KOPT-K1 (cell line): ENCODE data around the gene WSCD2.

ENCODE experiments used
- H3K27ac ChIP-seq: fragments of 200-600 bp; sonication (generic); 2 replicates; pipeline ENCODE4 v1.5.1; 2016; ENCODE audit warnings: antibody characterized with exemption, mild to moderate bottlenecking, low read depth, low read length; ENCODE audit not compliant: poor library complexity, severe bottlenecking
- H3K36me3 ChIP-seq: fragments of 200-600 bp; sonication (generic); 2 replicates; pipeline ENCODE4 v1.5.1; 2017; ENCODE audit warnings: antibody characterized with exemption, mild to moderate bottlenecking, low read length, moderate library complexity; ENCODE audit not compliant: insufficient read depth
- H3K9me3 ChIP-seq: fragments of 200-600 bp; sonication (generic); 2 replicates; pipeline ENCODE4 v1.5.1; 2017; ENCODE audit warnings: antibody characterized with exemption, low read length, mild to moderate bottlenecking; ENCODE audit not compliant: insufficient read depth, poor library complexity, severe bottlenecking

The WSCD2 gene

DNA sequence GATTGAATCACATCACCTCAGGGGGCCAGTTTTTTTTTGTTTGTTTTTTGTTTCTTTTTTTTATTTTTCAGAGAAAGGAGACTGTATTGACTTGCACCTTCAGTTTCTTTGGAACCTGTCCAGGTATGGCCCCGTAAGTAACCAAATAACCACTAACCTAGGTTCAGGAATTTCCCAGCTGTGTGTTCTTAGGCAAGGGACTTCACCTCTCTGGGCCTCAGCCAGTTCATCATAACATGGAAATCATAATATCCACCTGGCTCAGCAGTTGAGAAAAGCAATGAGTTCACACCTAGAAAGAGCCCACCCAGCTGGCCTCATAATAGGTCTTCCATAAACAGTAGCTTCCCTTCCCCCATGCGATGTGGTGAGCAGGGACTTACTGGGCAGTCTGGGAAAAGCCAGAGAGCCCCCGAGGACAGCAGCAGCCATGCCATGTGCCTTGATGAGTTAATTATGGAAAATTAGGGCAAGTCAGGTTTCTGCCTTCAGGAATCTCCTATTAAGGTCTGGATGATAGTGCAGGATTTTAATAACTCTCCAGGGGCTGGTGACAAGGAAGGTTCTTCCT is 27.4 kb upstream of the WSCD2 start:
- Histone ChIP-seq H3K27ac (no peak overlapping the region), H3K36me3 (no peaks in the 10 kb centered on the region), H3K9me3 (no peaks in the 10 kb centered on the region)

DNA sequence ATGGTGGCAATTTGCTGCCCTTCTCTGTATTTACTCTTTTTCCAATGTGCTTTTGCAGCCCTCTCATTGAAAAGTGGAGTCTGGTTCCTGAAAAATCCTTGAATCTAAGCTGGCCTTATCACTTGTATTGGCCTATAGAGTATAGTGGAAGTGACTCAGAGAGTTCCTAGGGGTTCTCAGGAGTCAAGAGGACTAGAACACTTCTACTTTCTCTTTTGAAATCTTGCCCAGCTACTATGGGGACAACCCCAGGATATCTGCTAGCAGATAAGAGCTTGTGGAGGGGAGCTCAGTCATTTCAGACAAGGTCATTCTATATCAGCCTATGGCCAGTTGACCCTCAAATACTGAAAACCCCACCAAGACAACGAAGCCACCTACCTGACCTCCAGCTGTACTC is 26.7 kb upstream of the WSCD2 start:
- Histone ChIP-seq H3K36me3 (no peaks in the 10 kb centered on the region), H3K9me3 (no peaks in the 10 kb centered on the region), H3K27ac (no peak overlapping the region)

DNA sequence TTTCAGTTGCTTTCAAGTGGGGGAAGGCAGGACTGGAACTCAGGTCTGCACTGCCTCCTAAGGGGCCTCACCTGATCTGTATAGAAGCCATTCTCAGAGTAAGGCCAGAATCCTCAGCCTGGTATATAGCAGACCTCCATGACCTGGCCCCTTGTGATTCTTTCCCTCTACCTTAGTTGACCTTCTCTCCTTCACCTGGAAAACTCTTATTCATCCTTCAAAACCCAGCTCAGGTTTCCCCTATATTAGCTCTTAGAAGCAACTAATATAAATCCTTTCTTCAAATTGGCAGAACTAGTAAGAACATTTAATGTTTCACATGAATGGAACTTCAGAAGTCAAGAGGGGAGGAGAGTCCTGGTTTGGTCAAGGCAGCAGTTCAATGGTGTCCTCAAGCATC is 26.0 kb upstream of the WSCD2 start:
- Histone ChIP-seq H3K27ac (no peak overlapping the region), H3K9me3 (no peaks in the 10 kb centered on the region), H3K36me3 (no peaks in the 10 kb centered on the region)

DNA sequence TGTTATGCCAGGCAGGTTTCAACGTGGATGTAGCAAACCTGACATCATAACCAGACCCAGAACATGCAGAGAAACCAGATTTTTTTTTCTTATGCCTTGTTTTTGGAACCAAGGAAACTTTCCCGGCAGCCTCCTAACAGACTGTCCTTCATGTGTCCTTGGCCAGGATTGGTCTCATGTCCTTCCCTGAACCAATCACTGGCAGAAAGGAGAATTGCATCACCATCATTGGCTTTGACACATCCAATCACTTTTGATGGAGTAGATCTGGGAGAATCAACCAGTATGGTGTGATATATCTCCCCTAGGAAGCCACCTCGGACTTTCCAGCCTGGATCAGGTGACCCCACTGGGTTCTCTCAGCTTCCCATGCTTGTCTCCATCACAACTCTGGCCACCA is 25.6 kb upstream of the WSCD2 start:
- Histone ChIP-seq H3K36me3 (no peaks in the 10 kb centered on the region), H3K9me3 (no peaks in the 10 kb centered on the region), H3K27ac (no peak overlapping the region)

DNA sequence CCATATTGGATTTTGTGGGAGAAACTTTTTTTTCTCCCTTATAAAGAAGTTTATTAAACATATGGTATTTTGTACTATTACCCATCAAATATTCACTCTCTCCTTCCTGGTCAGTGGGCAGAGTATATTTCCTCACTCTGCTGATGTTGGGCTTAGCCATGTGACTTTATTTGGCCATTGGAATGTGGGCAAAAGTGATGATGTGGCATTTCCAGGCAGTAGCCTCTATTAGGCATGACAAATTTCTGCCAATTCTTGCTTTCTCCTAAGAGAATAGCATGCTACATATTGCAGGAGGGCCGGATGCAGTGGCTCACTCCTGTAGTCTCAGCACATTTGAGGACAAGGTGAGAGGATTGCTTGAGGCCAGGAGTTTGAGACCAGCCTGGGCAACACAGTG is 24.4 kb upstream of the WSCD2 start:
- H3K9me3 ChIP-seq, result no peaks in the 10 kb centered on the region
- H3K27ac ChIP-seq, result no peak overlapping the region
- no peaks in the 10 kb centered on the region for H3K36me3 ChIP-seq

DNA sequence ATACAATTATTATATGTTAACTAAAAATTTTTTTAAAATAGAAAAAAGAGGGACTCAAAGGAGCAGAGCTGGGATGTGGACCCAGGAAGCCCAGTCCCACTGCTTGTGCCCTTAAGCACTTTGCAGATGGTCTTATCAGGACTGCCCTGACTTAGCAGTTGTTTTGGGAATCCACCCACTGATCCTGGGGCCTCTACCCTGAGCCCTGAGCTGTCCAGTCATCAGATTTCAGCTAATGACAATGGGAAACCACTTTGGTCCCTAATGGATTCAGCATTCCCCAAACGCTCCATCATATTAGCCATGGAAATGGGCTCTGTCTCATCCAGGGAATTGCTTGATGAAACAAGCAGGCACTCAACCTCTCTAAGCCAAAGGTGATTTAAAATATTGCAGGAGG is 22.5 kb upstream of the WSCD2 start:
- no peaks in the 10 kb centered on the region for H3K36me3 ChIP-seq
- no peaks in the 10 kb centered on the region for H3K9me3 ChIP-seq
- H3K27ac ChIP-seq, result no peak overlapping the region

DNA sequence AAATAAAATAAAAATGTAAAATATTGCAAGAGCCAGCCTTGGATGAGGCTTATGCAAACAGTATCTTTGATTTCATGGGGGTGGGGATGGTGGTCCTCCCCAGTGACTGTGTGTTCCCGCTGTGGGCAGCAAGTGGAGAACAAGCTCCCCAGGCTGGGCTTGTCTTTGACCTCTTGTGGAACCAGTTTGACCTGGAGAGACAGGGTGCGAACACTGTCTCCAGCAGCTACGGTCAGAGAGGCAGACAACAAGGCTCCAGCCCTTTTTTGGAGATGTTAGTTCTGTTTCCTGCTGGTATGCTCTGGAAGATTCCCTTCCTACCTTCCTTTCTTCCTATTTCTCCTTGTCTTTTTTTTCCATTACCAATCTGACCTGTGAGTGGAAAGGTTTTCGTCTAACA is 21.8 kb upstream of the WSCD2 start:
- no peaks in the 10 kb centered on the region for H3K9me3 ChIP-seq
- H3K27ac ChIP-seq, result no peak overlapping the region
- H3K36me3 ChIP-seq, result no peaks in the 10 kb centered on the region

DNA sequence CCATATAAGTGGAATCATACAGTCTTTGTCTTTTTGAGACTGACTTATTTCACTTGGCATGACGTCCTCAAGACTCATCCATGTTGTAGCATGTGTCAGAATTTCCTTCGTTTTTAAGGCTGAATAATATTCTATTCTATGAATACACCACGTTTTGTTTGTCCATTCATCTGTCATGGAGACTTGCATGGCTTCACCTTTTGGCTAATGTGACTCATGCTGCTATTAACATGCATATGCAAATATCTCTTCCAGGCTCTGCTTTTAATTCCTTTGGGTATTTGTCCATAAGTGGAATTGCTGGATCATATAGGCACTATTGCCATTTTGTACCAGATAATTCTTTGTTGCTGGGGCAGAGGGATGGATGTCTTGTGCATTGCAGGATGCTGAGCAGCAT is 19.6 kb upstream of the WSCD2 start:
- no peaks in the 10 kb centered on the region for H3K9me3 ChIP-seq
- no peak overlapping the region for H3K27ac ChIP-seq
- no peaks in the 10 kb centered on the region for H3K36me3 ChIP-seq

DNA sequence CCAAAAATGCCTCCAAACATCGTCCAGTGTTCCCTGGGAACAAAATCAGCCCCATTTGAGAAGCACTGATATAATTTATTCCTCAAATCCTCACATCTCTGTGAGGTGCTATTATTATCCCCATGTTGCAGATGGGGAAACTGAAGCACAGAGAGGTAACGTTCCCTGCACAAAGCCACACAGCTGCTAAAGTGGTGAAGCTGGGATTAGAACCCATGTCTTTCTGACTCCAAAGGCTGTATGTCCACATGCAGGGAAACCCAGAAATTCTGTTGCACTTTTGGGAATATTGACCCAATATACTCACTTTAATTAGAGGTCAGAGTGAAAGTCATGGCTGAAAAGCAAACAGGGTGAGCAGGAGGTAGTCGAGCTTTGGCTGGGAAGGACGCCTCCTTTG is 19.1 kb upstream of the WSCD2 start:
- no peaks in the 10 kb centered on the region for H3K9me3 ChIP-seq
- no peak overlapping the region for H3K27ac ChIP-seq
- H3K36me3 ChIP-seq, result no peaks in the 10 kb centered on the region

DNA sequence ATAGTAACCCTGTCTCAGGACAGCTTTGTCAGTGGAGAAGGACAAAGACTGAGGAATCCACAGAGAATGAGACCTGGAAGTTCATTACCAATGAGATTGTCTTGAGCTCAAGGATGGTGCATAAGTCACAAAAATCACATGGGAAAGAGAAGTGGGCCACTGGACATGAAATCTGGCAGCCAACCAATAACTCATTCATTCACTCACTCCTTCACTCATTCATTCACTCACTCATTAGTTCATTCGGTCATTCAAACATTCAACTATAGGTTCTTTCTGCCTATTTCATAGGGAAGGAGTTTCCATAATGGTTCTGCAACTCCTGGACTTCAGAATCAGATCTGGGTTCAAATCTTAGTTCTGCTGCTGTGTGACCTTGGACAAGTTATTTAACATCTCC is 18.2 kb upstream of the WSCD2 start:
- no peaks in the 10 kb centered on the region for H3K9me3 ChIP-seq
- no peak overlapping the region for H3K27ac ChIP-seq
- H3K36me3 ChIP-seq, result no peaks in the 10 kb centered on the region

DNA sequence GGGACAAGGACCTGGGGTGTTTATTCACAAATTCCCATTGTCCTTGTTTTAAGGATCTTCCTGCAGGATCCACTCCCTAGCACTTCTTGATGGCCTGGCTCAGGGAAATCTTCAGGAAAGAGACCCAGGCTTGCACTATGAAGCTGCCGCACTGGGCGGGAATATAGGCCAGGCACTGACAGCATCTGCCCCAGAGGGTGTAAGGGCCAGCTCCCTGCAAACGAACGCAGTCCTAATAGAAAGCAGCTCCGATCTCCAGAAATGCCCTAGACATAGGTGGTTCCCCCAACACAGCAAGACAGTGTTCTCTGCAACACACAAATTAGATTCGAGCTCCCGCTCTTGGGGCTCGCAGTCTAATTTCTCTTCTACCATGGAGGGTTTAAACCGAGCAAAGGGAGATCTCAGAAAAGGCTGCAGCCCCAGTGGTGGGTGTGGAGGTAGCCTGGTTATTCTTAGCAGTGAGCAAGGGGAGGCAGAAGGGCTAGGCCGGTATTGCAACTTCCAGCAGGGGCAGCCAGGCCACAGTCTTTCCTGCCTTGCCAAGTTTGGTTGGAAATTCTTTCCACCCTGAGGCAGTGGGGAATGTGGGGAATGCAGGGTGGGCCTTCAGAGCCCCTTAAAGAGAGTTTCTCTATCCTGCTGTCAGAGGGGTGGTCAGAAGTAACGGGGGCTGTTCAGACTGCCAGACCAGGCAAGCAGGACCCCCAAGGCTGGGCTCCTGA is 16.1 kb upstream of the WSCD2 start:
- H3K36me3 ChIP-seq, result no peaks in the 10 kb centered on the region

DNA sequence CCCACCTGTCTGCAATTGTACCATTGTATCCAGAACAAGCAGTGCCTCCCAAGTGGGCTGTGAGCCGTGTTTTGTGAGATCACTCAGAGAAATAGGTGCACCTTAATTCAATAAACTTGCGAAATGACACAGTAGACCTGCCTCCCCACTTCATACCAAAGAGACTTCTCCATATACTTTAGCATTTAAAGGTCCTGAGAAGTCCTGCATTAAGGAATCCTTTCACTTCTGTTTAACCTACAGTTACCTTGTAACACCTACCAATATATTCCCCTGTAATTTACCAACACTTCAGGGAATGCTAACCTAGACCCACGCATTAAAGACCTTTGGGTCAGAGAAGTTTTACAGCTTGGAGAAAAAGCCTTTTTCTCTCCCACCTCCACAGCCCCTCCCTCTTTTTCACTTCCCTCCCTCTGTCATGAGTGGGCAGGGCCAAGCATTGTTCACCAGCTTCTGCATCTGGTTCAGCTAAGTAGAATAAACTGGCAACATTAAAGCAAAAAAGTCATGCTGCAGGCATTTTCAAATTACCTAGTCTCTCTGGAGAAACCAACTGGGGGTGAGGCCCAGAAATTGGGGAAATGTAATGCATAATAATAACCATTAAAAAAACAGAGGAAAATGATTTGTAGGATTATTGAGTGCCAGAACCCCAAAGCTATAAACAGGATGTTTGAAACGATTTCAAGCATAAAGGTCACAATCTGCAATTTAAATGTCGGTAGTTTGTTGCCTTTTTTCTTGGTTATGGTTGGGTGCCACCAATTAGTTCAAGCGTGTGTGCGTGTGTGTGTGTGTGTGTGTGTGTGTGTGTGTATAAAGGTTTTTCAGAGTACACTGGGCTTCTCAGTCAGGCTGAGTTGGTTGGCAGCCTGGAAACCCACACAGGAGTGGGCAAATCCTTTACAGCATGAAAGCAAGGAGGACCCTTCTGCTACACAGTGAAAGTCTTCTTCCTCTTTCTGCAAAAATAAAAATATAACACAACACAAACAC is 13.7 kb upstream of the WSCD2 start:
- Histone ChIP-seq H3K9me3 (no peaks in the 10 kb centered on the region), H3K36me3 (no peaks in the 10 kb centered on the region), H3K27ac (no peak overlapping the region)

More for the DNA sequence above, 16.1 kb upstream of the WSCD2 start:
- H3K27ac ChIP-seq, result no peak overlapping the region
- H3K9me3 ChIP-seq, result no peaks in the 10 kb centered on the region

DNA sequence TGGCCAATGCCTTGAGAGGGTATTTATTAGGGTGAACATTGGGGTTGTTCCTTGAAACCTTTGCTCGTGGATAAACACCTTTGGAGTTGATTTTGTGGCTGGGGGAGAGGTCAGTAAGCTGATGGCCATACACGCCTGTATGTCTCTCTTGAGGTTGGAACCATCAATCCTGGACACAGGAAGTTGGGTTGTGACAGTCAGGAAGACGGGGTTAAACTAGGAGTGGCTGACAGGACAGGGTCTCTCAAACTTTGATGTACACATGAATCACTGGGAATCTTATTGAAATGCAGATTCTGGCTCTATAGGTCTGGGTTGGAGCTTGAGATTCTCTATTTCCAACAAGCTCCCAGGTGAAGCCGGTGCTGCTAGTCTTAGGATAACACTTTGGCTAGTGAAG is 12.8 kb upstream of the WSCD2 start:
- no peaks in the 10 kb centered on the region for H3K9me3 ChIP-seq
- no peak overlapping the region for H3K27ac ChIP-seq
- H3K36me3 ChIP-seq, result no peaks in the 10 kb centered on the region

DNA sequence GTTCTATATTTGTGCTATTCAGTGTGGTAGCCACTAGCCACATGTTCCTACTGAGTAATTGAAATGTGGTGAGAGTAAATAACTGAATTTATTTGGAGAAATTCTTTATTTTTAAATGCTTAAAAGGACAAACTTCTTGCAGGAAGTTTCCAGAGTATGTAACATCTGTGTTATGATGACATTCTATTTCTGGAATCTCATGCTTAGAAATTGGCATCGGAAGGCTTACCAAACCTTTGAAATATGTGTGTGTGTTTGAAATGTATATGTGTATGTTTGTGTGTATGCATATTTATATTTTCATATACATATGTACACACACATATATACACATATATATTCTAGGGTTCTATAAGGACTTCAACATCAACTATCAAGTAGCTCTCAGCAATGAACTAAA is 12.4 kb upstream of the WSCD2 start:
- H3K9me3 ChIP-seq, result no peaks in the 10 kb centered on the region
- no peak overlapping the region for H3K27ac ChIP-seq
- H3K36me3 ChIP-seq, result no peaks in the 10 kb centered on the region

DNA sequence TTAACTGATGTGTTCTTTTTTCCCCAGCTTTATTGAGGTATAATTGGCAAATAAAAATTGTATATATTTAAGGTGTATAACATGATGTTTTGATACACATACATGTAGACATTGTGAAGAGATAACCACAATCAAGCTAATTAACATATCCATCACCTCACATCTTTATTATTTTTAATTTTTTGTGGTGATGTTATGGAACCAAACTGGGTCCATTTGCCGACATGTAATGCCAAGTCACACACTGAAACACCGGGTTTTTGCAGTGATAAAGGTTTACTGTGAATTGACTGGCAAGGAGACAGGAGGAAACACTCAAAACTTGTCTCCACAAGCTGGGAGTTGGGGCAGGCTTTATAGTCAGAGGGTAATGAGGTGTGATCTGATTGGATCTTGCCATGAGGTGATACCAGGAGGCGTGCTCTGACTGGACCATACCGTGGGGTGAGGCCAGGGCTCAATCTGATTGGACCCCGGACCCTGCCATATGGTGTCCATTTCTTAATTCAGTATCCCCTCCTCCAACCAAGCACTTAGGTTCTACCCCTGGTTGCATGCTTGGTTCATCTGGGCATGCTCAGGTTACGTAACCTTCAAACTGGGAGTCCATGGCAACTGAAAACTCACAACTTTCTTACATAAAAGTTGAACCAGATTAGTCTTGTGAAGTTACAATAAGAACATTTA is 11.8 kb upstream of the WSCD2 start:
- no peaks in the 10 kb centered on the region for H3K9me3 ChIP-seq
- no peaks in the 10 kb centered on the region for H3K36me3 ChIP-seq
- H3K27ac ChIP-seq, result no peak overlapping the region
